H1 (cell line): Measurements from ENCODE around the gene PAXX. TPM values are rescaled to one million over a fixed set of nuclear protein-coding genes. Genes with fewer than 3 reads are reported as not detected.

Experiments
- ATF3 ChIP-seq: IDR thresholded peaks from 2 replicates; pipeline ENCODE4 v1.6.1; 2011; ENCODE audit warnings: low read depth, mild to moderate bottlenecking, low read length; ENCODE audit not compliant: insufficient read depth
- CEBPB ChIP-seq: IDR thresholded peaks from 2 replicates; pipeline ENCODE4 v1.6.1; 2012; ENCODE audit warnings: low read depth, low read length
- CHD1 ChIP-seq: IDR thresholded peaks from 2 replicates; pipeline ENCODE4 v1.6.1; 2012; ENCODE audit warnings: low read depth, low read length, improper control_type of control experiment
- CHD7 ChIP-seq: fragments of 300-600 bp; sonication (generic); IDR thresholded peaks from 2 replicates; pipeline ENCODE4 v1.7.1; 2012; ENCODE audit warnings: low read length, moderate library complexity, mild to moderate bottlenecking, inconsistent platforms; ENCODE audit not compliant: insufficient replicate concordance
- CREB1 ChIP-seq: IDR thresholded peaks from 2 replicates; pipeline ENCODE4 v1.6.1; 2012; ENCODE audit warnings: inconsistent platforms
- GABPA ChIP-seq: IDR thresholded peaks from 2 replicates; pipeline ENCODE4 v1.6.1; 2011; ENCODE audit warnings: mild to moderate bottlenecking, low read length, moderate library complexity, borderline replicate concordance; ENCODE audit not compliant: insufficient read depth
- JUND ChIP-seq: IDR thresholded peaks from 2 replicates; pipeline ENCODE4 v1.6.1; 2011; ENCODE audit warnings: mild to moderate bottlenecking, improper control_type of control experiment, low read length
- KDM1A ChIP-seq: fragments of 200-600, 300-600 bp; sonication (generic); IDR thresholded peaks from 2 replicates; pipeline ENCODE4 v1.7.1; 2016; ENCODE audit warnings: mild to moderate bottlenecking, low read length, borderline replicate concordance
- MAX ChIP-seq: IDR thresholded peaks from 2 replicates; pipeline ENCODE4 v1.6.1; 2012; ENCODE audit warnings: inconsistent platforms
- POLR2A ChIP-seq, 2 experiments: IDR thresholded peaks; 1 replicate in 1 of 2; 2 replicates in 1 of 2; pipeline ENCODE4 v1.6.1; 2011; ENCODE audit warnings: low read depth in 2 of 2, low read length in 2 of 2, mild to moderate bottlenecking in 2 of 2; ENCODE audit errors: control extremely low read depth in 1 of 2
- POLR2AphosphoS5 ChIP-seq: IDR thresholded peaks from 2 replicates; pipeline ENCODE4 v1.6.1; 2011; ENCODE audit warnings: low read depth, low read length
- polyA plus RNA-seq, 7 experiments: library from polyadenylated mRNA; depleted of rRNA in 3 of 7; stranded (reverse) in 5 of 7; unstranded in 2 of 7; fragments of >200 nt in 5 of 7; fragments of 200-250 nt in 2 of 7; gene quantifications; 1 replicate in 5 of 7; 2 replicates in 1 of 7; 4 replicates in 1 of 7; pipeline versions ENCODE4 v1.2.1 to v1.2.3, GENCODE V29; 2011 to 2013; ENCODE audit warnings: missing spikeins in 2 of 7, mixed read lengths in 2 of 7
- total RNA-seq: library from RNA; stranded (reverse); fragmentation: NEBNext Ultra II Directional; extraction: Animal tissue kit (Norgen Biotek cat#: 25700); gene quantifications from 2 replicates; pipeline ENCODE4 v1.2.1, GENCODE V29; 2021

Gene PAXX
- total and polyA plus RNA-seq, 2 of the 8 experiments (the other 6 are each of a cell fraction or from before 2014, with no cell fraction given): 43.4 to 45.9 TPM

GRCh38 chr9:136954270-136955083 lies 37.7 kb upstream of the PAXX start (continued):
- TF ChIP-seq CHD7 (no peak), KDM1A (no peak), CEBPB (no peak), CREB1 (no peak), ATF3 (no peak), CHD1 (no peak), GABPA (no peak), JUND (no peak), POLR2A (IDR thresholded peaks at IDR 0.05; ENCODE audit: control extremely low read depth in 1 of 2, low read depth in 2 of 2, low read length in 2 of 2) (no peak), MAX (no peak), POLR2AphosphoS5 (no peak)
